IPS-15b (cell line): ENCODE measurements around the gene DOK3.

Source experiments
- H3K27me3 ChIP-seq: one replicate; pipeline ENCODE4 v1.6.1; 2013; ENCODE audit warnings: low read length; ENCODE audit not compliant: control insufficient read depth, insufficient read depth
- H3K36me3 ChIP-seq: one replicate; pipeline ENCODE4 v1.6.1; 2013; ENCODE audit warnings: low read length; ENCODE audit not compliant: control insufficient read depth, insufficient read depth
- H3K4me1 ChIP-seq: one replicate; pipeline ENCODE4 v1.6.1; 2013; ENCODE audit warnings: mild to moderate bottlenecking, low read length; ENCODE audit not compliant: control insufficient read depth, insufficient read depth
- H3K4me3 ChIP-seq: one replicate; pipeline ENCODE4 v1.5.1; 2013; ENCODE audit warnings: low read depth, low read length
- H3K9ac ChIP-seq: one replicate; pipeline ENCODE4 v1.6.1; 2013; ENCODE audit warnings: low read depth, mild to moderate bottlenecking, low read length
- H3K9me3 ChIP-seq: one replicate; pipeline ENCODE4 v1.6.1; 2013; ENCODE audit warnings: mild to moderate bottlenecking, low read length; ENCODE audit not compliant: control insufficient read depth, insufficient read depth

DOK3 gene

DNA sequence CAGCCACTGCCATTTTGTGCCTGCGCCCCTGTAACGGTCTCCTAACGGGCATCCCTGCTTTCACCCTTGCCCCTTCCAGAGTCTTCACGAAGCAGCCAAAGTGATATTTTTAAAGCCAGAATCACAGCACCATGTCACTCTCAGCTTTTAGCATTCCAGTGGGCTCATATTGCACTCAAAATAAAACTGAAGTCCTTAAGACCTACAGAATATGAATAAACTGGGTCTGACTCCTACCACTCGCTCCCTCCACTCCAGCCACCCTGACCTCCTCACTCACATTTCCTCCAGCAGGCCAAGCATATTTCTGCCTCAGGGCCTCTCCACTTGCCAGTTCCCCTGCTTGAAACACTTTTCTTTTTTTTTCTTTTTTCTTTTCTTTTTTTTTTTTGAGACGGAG, 9.8 kb downstream of the DOK3 start:
- H3K27me3 ChIP-seq = peaks cover 12% of the 10 kb centered on the region
- H3K9me3 ChIP-seq = no peaks in the 10 kb centered on the region
- peaks cover 10% of the 10 kb centered on the region for H3K36me3 ChIP-seq
- H3K9ac ChIP-seq = no peak overlapping the region
- H3K4me1 ChIP-seq = peaks cover 24% of the 10 kb centered on the region
- H3K4me3 ChIP-seq = no peak overlapping the region

DNA sequence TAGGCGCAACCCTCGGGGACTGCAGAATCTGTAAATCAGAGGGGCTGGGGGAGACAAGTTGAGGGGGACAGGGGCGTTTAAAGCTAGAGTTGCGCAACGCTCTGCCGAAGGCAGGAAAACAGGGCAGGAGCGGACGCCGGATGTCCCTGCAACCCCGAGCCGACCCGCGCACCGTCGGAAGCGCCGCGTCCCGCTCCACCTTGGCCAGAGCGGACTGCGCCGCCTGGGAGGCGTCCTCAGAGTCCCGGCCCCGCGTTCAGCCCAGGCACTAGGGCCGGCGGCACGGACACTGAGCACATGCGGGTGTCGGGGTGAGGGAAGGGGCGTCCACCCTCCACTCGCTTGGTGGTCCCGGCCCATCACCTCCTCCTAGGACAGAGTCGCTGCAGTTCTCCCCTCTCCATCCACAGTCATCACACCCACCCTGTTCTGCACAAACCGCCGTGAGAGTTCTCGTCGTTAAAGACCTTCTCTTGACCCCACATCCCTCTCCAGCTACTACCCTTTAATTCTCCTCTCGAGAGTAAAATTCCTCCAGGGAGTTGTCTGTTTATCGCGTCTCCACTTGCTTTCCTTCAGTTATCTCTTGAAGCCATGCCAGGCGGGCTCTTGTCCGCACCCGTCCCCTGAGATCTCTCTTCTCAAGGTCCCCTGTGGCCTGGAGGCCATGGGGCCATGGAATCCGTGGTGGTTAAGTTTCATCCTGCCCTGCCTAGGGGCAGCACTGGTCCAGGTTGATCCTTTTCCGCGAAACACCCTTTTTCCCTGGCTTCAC, 11.4 kb downstream of the DOK3 start:
- Histone ChIP-seq H3K9ac (peak overlapping the region; percentile 54), H3K4me1 (peaks cover 24% of the 10 kb centered on the region), H3K36me3 (peaks cover 4% of the 10 kb centered on the region), H3K9me3 (no peaks in the 10 kb centered on the region), H3K27me3 (peaks cover 12% of the 10 kb centered on the region), H3K4me3 (peak overlapping the region; percentile 57)

DNA sequence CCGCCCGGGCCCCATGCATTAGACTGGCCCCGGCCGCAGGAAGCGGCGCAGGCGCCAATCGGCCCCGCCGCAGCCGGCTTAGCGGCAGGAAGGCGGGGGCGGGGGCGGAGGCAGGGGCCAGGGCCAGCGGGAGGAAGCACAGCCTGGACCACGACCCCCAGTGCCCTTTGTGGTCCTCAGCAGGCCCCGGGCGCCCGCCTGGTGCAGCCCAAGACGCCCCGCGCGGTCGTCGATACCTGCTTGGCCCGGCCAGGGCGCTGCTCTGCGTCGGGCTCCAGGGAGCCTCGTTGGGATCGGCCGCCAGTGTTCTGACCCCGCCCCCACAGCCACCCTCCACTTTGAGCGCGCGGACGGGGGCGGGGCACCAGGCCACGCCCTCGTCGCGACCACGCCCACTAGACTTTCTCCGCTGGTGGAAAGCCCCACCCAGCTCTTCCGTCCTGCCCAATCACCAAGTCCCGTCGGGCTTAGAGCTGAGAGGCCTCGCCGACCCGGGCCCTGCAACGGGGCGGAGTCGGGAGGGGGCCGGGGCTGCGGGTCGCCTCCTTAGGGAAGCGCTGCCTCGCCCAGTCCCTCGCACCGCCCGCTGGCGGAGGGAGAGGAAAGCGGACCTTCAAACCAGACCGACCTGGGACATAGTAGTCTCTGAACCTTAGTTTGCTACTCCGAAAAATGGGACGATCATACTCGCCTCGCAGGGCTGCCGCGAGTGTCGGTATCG, 12.2 kb downstream of the DOK3 start, which contains the start of gene PDLIM7:
PDLIM7 (minus strand) TSS at position 313 of the 721 bp plus-strand sequence. CDS start 1,092 bp downstream, outside the sequence.
- Histone ChIP-seq H3K9ac (peak within 1 kb of the TSS; percentile 91), H3K36me3 (peaks cover 4% of the 10 kb centered on the region), H3K9me3 (no peaks in the 10 kb centered on the region), H3K4me1 (peaks cover 24% of the 10 kb centered on the region), H3K4me3 (peak within 1 kb of the TSS; percentile 70), H3K27me3 (peaks cover 12% of the 10 kb centered on the region)

DNA sequence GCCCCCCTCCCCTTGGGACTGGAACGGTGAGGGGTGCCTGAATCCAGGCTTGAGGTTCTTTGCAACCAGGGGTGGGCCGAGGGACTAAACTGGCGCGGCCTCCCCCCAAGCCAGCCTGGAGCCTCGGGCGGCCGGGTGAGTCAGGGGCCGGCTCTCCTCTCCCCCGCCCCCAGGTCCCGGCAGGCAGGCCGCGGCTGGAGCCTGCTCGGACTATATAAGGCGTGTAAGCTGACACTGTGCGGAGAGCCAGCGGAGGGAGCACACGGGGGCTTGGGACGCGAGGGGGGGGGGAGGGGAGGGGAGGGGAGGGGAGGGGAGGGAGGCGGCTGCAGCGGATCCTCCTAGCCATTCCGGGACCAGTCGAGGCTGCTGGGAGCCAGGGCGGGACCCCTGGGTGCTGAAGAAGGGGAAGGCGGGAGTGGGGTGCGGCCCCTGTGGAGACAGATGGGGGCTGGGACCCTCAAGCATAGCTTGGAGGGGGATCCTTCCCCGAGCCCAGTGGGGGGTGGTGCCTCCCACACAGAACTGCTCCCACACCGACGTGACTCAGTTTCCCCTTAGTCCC, 12.8 kb downstream of the DOK3 start:
- H3K36me3 ChIP-seq = peaks cover 7% of the 10 kb centered on the region
- H3K27me3 ChIP-seq = peaks cover 12% of the 10 kb centered on the region
- peaks cover 24% of the 10 kb centered on the region for H3K4me1 ChIP-seq
- peak overlapping the region; percentile 70 for H3K4me3 ChIP-seq
- H3K9ac ChIP-seq = peak overlapping the region; percentile 91
- H3K9me3 ChIP-seq = no peaks in the 10 kb centered on the region

DNA sequence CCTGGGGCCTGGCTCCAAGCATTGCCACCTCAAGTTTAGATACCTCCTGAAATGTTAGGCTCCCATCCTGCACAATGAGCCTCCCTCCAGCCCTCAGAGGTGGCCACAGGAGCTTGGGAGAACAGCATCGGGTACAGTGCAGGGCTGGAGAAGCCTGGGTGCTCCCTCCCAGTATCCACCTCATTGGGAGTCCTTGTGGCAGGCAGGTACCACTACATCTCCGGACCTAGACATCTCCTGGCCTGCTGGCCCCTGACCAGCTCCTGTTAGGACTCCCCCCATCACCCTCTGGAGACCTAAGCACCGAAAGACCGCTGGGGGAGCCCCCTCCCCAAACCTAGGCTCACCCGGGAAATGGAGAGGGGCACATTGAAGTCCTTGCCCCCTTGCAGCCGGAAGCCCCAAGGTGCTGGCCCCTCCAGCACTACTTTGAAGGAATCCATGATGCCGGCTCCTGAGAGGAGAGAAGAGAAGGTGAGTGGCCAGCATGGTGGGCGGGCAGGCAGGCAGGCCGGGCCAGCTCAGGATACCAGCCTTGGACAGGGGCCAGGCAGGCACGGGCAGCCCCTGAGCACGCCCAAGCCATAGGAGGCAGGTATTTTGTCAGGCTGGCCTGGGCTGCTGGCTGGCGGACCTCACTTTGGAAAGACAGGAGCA, 13.4 kb downstream of the DOK3 start:
- Histone ChIP-seq H3K4me1 (peaks cover 23% of the 10 kb centered on the region), H3K27me3 (peaks cover 12% of the 10 kb centered on the region), H3K9me3 (no peaks in the 10 kb centered on the region), H3K36me3 (peaks cover 9% of the 10 kb centered on the region), H3K4me3 (peak overlapping the region; percentile 70), H3K9ac (peak overlapping the region; percentile 91)

DNA sequence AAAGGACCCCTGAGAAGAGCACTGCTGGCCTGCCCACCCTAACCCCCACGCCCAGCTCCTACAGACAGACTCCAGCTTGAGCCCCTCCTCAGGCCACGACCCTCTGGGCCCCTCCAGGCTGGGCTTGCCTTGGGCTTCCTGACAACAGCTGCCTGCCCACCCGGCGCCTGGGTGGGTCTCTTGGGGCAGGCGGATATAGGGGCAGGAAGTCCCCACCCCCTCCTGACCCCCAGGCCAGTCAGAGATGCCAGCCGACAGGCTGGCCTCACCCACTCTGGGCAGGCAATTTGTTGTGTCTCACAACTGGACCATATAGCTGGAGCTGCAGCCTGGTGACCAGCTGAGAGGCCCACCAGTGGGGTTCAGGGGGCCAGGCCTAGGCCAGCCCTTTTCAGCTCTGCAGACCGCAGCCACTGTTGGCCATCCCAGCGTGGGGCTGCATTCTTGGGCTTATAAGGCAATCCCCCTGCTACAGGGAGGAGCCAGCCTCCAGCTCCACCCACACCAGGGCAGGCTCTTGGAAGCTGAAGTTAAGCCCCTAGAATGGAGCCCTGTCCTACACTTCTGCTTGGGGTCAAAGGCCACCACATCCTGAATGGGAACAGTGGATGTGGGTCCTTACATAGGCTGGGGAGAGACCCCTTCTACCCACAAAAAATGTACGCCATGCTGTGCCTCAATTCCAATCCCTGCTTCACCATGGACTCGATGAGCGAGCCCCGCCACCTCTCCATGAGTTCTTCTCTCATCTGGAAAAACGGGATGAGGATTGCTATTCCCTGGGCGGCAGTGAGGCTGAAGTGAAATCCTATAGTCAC, 14.2 kb downstream of the DOK3 start:
- Histone ChIP-seq H3K9ac (peak overlapping the region; percentile 91), H3K9me3 (no peaks in the 10 kb centered on the region), H3K4me1 (peaks cover 19% of the 10 kb centered on the region), H3K4me3 (peak overlapping the region; percentile 70), H3K27me3 (peaks cover 12% of the 10 kb centered on the region), H3K36me3 (peaks cover 16% of the 10 kb centered on the region)

DNA sequence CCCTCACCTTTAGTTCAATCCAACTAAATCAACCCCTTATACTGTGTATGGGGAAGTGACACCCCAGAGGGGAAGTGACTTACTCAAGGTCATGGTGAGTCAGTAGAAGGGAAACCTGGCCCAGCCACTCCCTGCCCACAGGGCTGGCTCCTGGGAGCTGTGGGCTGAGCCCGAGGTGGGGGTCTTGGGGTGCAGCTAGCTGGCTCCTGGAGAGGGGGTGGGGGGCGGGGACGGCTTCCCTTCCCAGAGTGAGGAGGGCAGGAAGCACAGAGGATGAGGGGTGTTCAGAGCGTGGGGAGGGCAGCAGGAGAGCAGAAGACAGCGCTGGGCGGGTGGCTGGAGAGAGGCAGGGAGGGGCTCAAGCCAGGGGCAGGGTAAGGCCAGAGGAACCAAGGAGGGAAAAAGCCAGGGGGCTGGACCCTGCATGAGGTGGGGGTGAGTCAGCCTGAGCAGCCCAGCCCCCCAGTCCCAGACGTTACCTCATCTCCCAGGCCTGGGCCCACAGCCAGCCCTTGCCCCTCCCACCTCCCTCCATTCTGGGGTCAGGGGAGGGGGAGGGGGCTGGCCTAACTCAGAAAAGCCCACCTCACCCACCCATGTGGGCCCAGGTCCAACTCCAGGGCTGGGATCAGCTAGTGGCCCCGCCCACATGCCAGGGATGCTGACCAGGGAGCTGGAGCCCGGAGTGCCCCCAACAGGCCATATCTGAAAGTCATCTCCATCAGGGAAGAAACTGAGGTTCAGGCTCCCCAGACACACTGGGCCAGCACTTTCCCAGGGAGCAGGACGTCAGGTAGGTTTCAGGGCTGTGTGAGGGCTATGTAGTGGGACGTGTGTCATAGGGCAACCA, 15.1 kb downstream of the DOK3 start:
- H3K27me3 ChIP-seq = peaks cover 12% of the 10 kb centered on the region
- H3K9ac ChIP-seq = peak overlapping the region; percentile 32
- peaks cover 25% of the 10 kb centered on the region for H3K36me3 ChIP-seq
- peaks cover 19% of the 10 kb centered on the region for H3K4me1 ChIP-seq
- H3K9me3 ChIP-seq = no peaks in the 10 kb centered on the region
- peak overlapping the region; percentile 70 for H3K4me3 ChIP-seq

DNA sequence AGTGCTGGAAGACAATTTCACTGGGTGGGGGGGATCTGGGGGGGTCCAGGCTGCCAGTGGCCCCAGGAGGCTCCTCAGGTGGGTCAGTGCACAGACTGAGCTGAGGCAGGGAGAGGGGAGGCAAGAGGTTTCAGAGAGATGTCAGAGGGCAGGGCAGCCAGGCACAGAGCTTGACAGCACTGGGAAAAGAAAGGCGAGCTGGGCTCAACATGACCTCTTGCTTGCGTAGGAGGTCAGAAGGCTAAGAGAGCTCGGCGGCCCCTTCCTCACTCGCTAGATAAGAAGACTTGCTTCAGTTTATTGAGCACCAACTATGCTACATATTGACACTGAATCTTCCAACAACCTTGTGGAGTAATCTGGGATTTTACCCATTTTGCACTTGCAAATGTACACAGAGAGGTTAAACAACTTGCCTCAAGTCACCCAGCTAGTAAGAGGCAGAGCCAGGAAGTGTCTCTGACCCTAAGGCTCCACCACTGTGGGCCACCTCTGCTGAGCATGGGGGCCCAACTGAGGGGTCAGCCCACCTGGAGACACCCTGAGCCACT, 15.8 kb downstream of the DOK3 start:
- peaks cover 19% of the 10 kb centered on the region for H3K4me1 ChIP-seq
- no peak overlapping the region for H3K9ac ChIP-seq

DNA sequence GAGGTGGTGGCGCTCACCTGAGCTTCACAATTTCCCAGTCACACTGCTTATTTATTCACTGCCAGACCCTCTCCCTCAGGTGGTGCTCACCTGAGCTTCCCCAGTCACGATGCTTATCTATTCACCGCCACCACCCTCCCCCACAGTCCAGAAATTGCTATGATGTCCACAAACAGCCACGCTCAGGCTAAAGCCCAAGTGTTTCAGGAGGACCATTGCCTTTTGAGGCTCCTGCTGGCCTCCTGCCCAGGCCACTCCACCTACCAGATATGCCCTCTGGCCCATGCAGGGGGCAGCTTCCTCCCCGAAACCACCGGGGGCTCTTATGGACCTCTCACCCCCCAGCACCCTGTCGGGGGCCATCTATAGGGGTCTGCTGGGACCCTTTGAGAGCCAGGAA, 16.8 kb downstream of the DOK3 start:
- H3K9ac ChIP-seq = no peak overlapping the region
- no peak overlapping the region for H3K4me3 ChIP-seq
- peaks cover 42% of the 10 kb centered on the region for H3K36me3 ChIP-seq
- H3K9me3 ChIP-seq = no peaks in the 10 kb centered on the region
- H3K27me3 ChIP-seq = no peaks in the 10 kb centered on the region
- H3K4me1 ChIP-seq = peaks cover 14% of the 10 kb centered on the region

More for the DNA sequence above, 15.8 kb downstream of the DOK3 start:
- Histone ChIP-seq H3K36me3 (peaks cover 32% of the 10 kb centered on the region), H3K9me3 (no peaks in the 10 kb centered on the region), H3K4me3 (no peak overlapping the region), H3K27me3 (peaks cover 8% of the 10 kb centered on the region)
